ENCODE data around the gene RASGRP1. TPM values are rescaled to one million over a fixed set of nuclear protein-coding genes. Genes with fewer than 3 reads are reported as not detected.

RASGRP1 gene
- total RNA-seq, 4 donors from 2014 or later, result 0.29 to 0.99 (median 0.66) TPM

DNA sequence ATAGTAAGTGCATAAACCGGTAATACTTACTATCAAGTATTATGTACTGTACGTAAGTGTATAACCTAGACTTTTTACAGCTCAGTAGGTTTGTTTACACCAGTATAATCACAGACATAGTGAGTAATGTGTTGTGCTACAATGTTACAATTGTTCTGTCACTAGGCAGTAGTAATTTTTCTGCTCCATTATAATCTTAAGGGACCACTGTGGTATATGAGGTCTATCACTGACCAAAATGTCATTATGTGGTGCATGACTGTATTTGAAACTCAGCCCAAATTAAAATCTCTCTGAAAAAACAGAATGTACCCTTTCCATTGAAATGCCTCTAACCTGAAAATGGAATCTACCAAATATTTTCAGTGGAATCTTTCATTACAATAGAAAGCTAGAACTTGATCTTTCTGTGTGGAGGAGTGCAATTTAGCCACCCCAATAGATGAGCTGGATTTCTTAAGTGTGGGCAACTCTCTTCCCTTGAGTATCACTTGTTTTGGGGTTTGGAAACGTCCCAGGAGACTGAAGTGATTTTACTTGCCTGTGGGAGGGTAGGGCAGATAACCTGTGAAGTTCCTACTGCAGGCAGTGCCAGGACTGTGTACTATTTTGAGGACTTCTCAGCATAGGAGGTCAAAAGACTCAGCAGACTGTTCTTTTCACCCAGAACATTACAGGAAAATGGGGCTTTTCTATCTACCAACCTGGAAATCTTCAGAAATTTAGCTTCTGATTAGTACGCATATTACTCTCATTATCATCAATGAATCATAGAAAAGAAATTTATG lies 59.7 kb downstream of the RASGRP1 start:
- Histone ChIP-seq H3K4me1 (no peaks in the 10 kb centered on the region), H3K27ac (replicated peaks in 1 of 4) (no peak overlapping the region), H3K36me3 (no peaks in the 10 kb centered on the region), H3K27me3 (no peaks in the 10 kb centered on the region), H3K9me3 (no peaks in the 10 kb centered on the region), H3K4me3 (no peak overlapping the region)
- TF ChIP-seq POLR2A (IDR thresholded peaks at IDR 0.05; ENCODE audit: low read depth), result no peak
- TF ChIP-seq POLR2AphosphoS5 (IDR thresholded peaks at IDR 0.05), result no peak
- TF ChIP-seq EP300 (IDR thresholded peaks at IDR 0.05), result no peak
- no peak for TF ChIP-seq CTCF (IDR thresholded peaks at IDR 0.05)
- 84% methylated on average over 4 of the region's 4 CpGs for WGBS
- intact Hi-C loops (cut with DNase I), result no loop called here
- no peak for DNase-seq (ENCODE audit: extremely low spot score)

- intact Hi-C loops (cut with DNase I), result no loop called here
- Histone ChIP-seq H3K27ac (replicated peaks in 1 of 4) (no peak overlapping the region), H3K9me3 (no peaks in the 10 kb centered on the region), H3K36me3 (no peaks in the 10 kb centered on the region), H3K4me1 (no peaks in the 10 kb centered on the region), H3K4me3 (no peak overlapping the region), H3K27me3 (no peaks in the 10 kb centered on the region)
- no peak for DNase-seq (ENCODE audit: extremely low spot score)
- TF ChIP-seq CTCF (IDR thresholded peaks at IDR 0.05) (no peak), POLR2A (IDR thresholded peaks at IDR 0.05; ENCODE audit: low read depth) (no peak), EP300 (IDR thresholded peaks at IDR 0.05) (no peak), POLR2AphosphoS5 (IDR thresholded peaks at IDR 0.05) (no peak)
- 95% methylated on average over 2 of the region's 2 CpGs for WGBS
Observed at GRCh38 chr15:38503496-38503895, 61.1 kb downstream of the RASGRP1 start.

GRCh38 chr15:38499651-38500050 lies 65.0 kb downstream of the RASGRP1 start:
- H3K27me3 ChIP-seq, result no peaks in the 10 kb centered on the region
- no peak for DNase-seq (ENCODE audit: extremely low spot score)
- no peaks in the 10 kb centered on the region for H3K36me3 ChIP-seq
- H3K4me3 ChIP-seq, result no peak overlapping the region
- H3K9me3 ChIP-seq, result no peaks in the 10 kb centered on the region
- WGBS, result 92% methylated on average over 1 of the region's 1 CpG
- TF ChIP-seq POLR2AphosphoS5 (IDR thresholded peaks at IDR 0.05) (no peak), CTCF (IDR thresholded peaks at IDR 0.05) (no peak), EP300 (IDR thresholded peaks at IDR 0.05) (no peak), POLR2A (IDR thresholded peaks at IDR 0.05; ENCODE audit: low read depth) (no peak)
- H3K27ac ChIP-seq (replicated peaks in 1 of 4), result no peak overlapping the region
- intact Hi-C loops (cut with DNase I), result no loop called here
- H3K4me1 ChIP-seq, result no peaks in the 10 kb centered on the region

- Histone ChIP-seq H3K27me3 (no peaks in the 10 kb centered on the region), H3K9me3 (no peaks in the 10 kb centered on the region), H3K36me3 (no peaks in the 10 kb centered on the region), H3K27ac (replicated peaks in 1 of 4) (no peak overlapping the region), H3K4me1 (no peaks in the 10 kb centered on the region), H3K4me3 (no peak overlapping the region)
- intact Hi-C loops (cut with DNase I), result no loop called here
- no peak for TF ChIP-seq POLR2A (IDR thresholded peaks at IDR 0.05; ENCODE audit: low read depth)
- no peak for TF ChIP-seq CTCF (IDR thresholded peaks at IDR 0.05)
- TF ChIP-seq EP300 (IDR thresholded peaks at IDR 0.05), result no peak
- no peak for TF ChIP-seq POLR2AphosphoS5 (IDR thresholded peaks at IDR 0.05)
- DNase-seq (ENCODE audit: extremely low spot score), result no peak
- WGBS, result 89% methylated on average over 1 of the region's 1 CpG
Observed at GRCh38 chr15:38496151-38496550, 68.5 kb downstream of the RASGRP1 start.
